HG03060 (cell line): ENCODE results near the gene P2RY14.

Source experiments
- ATAC-seq: cut with Tn5 transposase; IDR thresholded peaks from one replicate; pipeline ENCODE4 v1.9.1; 2021; ENCODE audit warnings: low read depth, moderate number of reproducible peaks; ENCODE audit not compliant: unreplicated experiment

Gene P2RY14

GRCh38 chr3:151278230-151278629 is at the start of gene P2RY14:
Gene P2RY14 (minus strand): TSS chr3:151278542. CDS start chr3:151214316, 64,226 bp downstream.
- ATAC-seq: no peak

DNA sequence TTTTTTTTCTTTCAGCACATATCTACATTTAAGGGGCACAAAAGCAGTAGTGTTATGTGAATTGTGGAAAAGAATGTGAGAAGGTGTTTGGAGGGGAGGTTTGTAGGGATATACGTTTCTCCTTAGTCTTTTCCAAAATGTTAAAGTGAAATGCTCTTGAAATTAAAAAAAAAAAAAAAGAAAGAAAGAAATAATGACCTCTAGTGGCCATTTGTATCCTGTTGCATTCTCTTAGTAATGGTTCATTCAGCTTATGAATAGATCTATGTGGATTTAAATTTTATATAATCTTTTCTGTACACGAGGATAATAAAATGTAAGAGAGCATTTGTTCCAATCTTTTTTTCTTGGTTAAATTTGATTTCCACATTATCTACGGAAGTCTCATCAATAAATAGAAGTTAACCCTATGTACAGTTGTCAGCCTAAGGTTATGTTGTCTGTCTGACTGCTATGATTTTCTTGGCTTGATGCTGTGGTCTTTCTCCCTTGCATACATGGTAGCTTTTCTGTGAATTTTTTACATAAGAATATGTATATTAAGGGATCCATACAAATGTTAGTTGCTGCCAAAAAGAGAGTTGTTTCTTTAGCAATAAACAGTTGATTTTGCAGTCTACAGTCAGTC is 49.3 kb upstream of the P2RY14 start:
- ATAC-seq: no peak

- no peak for ATAC-seq
Observed at GRCh38 chr3:151322511-151322910, 44.2 kb upstream of the P2RY14 start.

- no peak for ATAC-seq
Observed at GRCh38 chr3:151321526-151321925, 43.2 kb upstream of the P2RY14 start.

DNA sequence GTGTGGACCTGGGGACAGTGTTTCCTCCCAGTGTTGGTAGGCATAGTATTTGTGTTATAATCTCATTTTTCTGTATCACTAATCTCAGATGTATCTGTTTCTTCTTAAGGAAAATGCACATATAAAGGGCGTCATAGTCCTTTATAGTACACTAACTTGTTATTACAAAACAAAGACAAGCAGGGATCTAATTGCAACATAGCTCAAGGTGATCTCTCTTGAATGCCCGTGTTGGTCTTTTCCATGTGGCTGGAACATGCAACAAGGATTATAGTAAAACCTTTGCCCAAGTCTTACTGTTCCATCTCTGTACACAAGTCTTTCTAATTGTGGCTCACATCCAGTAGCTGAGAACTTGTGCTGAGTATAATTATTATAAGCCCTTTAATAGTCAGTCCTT is 41.8 kb upstream of the P2RY14 start:
- no peak for ATAC-seq

DNA sequence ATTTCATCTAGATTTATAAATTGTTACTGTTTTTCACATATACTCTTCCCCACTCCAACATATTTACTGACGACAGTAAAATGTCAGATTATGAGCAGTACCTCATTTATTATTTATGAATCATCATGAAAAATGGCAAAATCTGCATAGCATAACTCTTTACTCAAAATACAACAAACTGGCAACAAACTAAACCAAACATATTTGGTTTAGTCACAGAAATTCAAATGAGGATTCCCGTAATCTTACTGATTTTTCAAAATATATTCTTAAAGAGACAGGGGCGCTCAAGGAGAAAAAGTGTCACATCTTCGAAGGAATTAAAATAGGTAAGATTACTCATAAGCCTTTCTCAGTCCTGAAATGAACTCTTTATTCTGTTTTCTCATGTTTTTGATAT is 41.3 kb upstream of the P2RY14 start:
- ATAC-seq: no peak

- no peak for ATAC-seq
Observed at GRCh38 chr3:151318991-151319390, 40.6 kb upstream of the P2RY14 start.

DNA sequence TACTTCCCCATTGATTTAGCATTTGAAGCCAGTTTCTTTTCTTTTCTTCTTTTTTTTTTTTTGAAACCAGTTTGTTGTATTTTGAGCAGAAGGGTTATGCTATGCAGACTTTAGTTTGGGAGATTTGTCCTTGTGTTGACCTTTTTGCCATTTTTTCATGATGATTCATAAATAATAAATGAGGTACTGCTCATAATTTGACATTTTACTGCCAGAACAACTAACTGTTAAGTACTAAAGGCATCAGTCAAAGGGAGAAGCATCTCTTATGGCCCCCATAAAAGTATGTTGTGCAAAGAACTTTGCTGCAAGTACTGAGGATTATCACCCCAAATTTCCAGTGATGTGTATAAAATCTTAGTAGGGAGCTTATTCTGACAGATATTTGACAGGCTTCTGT is 40.0 kb upstream of the P2RY14 start:
- ATAC-seq: no peak

- ATAC-seq: no peak
Observed at GRCh38 chr3:151316267-151316991, 38.1 kb upstream of the P2RY14 start, which contains the start of gene GPR87. Gene GPR87 (minus strand): TSS chr3:151316820. CDS start chr3:151300100, 16,720 bp downstream.

DNA sequence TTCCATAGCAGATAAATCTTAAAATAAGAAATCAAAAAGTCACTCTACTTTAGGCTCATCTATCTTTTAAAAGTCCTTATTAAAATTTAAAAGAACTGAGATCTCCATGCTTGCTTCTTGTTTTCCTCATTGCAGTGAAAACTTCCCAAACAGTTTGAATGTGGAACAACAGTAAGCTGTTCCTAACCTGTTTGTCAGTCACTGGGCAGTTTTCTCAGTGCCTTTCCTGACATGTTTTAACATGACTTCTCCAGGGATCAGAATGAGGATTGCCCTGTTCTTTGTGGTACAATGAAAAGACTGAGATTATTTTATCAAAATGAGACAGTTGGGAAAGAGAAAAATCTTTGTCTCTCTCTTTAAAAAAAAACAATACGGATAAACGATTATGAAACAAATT is 37.5 kb upstream of the P2RY14 start:
- ATAC-seq: no peak

DNA sequence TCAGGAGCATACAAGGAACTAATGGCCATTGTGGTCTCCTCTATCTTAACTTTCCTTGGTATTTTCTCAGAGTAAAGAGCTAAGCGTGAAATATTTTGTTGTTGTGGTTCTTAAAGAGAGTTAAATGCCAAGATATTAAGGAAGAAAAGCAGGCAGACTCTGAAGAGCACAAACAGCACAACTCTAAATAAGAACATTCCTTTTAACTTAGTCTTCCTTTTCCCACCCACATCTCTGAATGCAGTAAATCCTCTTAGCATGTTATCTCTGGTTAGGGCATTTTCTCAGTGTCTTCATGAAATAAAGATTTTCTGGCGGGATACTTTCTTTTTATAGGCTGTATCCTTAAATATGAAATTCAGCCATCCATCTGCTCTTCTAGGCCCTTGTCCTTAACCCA is 36.8 kb upstream of the P2RY14 start:
- ATAC-seq: no peak

GRCh38 chr3:151314593-151314992 is 36.3 kb upstream of the P2RY14 start:
- ATAC-seq: no peak

DNA sequence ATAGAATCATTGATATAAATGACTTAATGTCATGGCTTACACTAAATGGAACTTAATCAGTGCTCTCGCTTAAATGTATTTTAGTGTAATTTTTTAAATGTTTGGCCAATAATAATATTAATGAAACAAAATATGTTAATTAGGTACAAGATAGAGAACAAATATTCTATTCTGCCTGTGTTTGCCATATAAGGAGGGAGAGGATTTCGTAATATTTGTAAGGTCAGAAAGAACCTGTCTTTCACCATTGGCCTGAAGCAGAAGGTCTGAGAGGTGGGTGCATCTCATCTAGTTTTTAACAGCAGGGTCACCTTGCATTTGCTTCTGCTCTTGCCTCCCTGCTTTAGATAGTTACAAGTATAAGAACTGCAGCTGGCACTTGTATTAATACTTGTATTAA is 35.8 kb upstream of the P2RY14 start:
- no peak for ATAC-seq

- no peak for ATAC-seq
Observed at GRCh38 chr3:151312972-151313371, 34.6 kb upstream of the P2RY14 start.

- ATAC-seq: no peak
Observed at GRCh38 chr3:151309566-151309965, 31.2 kb upstream of the P2RY14 start.

DNA sequence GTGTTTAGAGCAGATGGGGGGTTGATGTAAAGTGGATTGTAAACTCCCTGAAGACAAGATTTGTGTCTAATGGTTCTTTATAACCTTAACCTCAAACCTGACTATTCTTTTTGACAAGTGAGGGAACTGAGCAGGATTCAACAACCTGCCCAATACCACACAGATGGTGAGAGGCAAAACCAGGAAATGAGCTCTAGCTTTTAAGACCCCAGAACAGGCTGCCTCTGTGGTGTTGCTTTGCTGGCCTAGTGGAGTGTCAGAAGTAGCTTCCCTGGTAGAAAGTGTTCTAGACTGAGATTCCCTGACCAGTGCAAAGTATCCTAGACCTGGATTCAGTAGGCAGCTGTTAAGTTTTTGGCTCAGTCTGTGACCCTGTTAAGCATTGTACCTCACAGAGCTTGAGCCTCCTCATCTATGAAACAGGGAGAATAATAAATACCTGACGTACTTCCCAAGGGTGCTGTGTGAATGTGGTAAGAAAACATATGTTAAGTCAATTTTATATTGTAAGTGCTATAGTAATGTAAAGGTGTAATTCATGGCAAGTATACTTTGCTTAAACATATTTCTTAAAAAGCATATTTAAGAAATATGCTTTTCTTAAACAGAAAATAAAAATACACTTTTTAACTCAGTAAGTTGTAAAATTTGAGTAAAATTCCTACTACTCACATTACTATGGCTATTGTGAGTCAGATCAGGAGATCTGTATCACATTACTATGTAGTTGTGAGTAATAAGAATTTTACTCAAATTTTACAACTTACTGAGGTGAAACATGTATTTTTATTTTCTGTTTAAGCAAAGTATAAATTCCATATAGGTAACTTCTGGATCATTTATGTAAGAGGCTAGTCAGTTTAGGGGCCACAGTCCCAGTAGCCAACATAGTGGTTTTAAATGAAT is 29.5 kb upstream of the P2RY14 start:
- no peak for ATAC-seq

DNA sequence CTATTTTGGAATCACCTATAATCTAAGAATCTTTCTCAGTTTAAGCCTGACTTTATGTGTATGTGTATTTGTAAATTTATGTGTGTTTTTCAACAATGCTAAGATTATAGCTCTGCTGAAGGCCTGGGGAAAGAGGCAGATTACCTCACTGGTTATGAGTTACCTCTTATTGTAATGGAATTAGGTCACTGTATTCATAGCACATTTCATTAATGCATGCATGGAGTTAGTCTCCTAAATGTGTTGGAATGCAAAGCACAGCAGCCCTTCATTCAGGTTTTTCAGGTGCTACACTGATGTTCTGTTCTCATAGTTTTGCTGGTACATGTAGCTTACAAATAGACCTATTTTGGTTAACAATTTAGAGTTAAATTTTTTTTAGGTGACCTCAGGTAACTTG is 28.8 kb upstream of the P2RY14 start:
- ATAC-seq: no peak

- ATAC-seq: no peak
Observed at GRCh38 chr3:151306168-151306810, 27.9 kb upstream of the P2RY14 start.

- no peak for ATAC-seq
Observed at GRCh38 chr3:151305775-151306151, 27.4 kb upstream of the P2RY14 start.

DNA sequence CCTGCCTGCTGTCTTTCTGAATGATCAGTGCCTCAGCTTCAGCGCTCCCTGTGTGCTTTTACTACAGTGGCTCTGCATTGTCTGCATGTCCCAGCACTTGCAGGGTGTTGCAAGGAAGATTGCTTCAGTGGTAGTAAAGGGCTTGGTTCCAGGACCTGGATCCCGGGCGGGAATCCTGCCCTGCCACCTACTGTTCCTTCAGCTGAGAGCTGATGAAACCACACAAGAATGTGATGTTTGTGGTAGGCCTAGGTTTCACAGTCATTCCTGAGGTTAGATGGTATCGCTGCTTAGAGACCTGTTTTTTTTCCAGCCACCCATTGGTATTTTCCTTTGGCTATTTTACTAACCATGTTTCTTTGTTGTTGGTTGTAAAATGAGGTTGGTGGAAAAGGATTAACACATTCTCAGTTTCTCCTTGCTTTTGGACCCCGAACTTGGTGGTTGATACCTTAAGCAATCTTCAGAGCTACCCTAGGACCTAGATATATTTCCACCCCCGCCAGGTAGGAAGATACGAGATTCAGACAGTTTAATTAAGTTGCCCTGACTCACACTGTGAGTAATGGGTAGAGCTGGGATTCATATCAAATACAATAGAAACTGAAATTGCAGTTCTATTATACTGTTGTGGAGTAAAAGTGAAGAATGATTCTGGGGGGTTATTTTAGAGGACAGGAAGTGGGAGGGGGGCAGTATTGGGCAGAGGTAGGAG is 26.9 kb upstream of the P2RY14 start:
- ATAC-seq: no peak
